Ovary (tissue), 9 donors: ENCODE data around the gene GSG1L. TPM values are rescaled to one million over a fixed set of nuclear protein-coding genes. Genes with fewer than 3 reads are reported as not detected.
"Not testable (repeated sequence)": the region's sequence is repeated elsewhere in the genome, so short reads cannot be mapped to it uniquely, and the experiment has no call there.

ENCODE experiments used
- DNase-seq, 5 donors: peaks; one replicate each; pipeline ENCODE4 v3.0.0-alpha.2; 2019 to 2020
- H3K27ac ChIP-seq, 2 donors: fragments of 200-600 bp; one replicate each; pipeline versions ENCODE4 v1.5.1 to v1.8.0; 2019 to 2022
- H3K27me3 ChIP-seq: fragments of 200-600 bp; one replicate; pipeline ENCODE4 v1.8.0; 2022
- H3K36me3 ChIP-seq: fragments of 200-600 bp; sonication (generic); one replicate; pipeline ENCODE4 v1.5.1; 2019
- H3K4me1 ChIP-seq: one replicate; pipeline ENCODE4 v1.8.1; 2013; ENCODE audit warnings: mild to moderate bottlenecking, moderate library complexity; ENCODE audit not compliant: insufficient read depth
- H3K4me3 ChIP-seq: fragments of 200-600 bp; sonication (generic); one replicate; pipeline ENCODE4 v1.5.1; 2017
- H3K9me3 ChIP-seq, 2 donors: fragments of 200-600 bp in 1 of 2; sonication (generic) in 1 of 2; one replicate each; pipeline versions ENCODE4 v1.5.1 to v1.8.1; 2013 to 2019; ENCODE audit warnings: mild to moderate bottlenecking in 1 of 2, moderate library complexity in 1 of 2
- CTCF ChIP-seq, 3 donors: fragments of 450-650 bp in 2 of 3; fragments of 200-600 bp in 1 of 3; IDR thresholded peaks; one replicate each; pipeline versions ENCODE4 v1.5.1 to v1.8.0; 2016 to 2022; ENCODE audit warnings: antibody characterized with exemption in 3 of 3, mild to moderate bottlenecking in 1 of 3
- EP300 ChIP-seq: sonication (generic); formaldehyde crosslinking; IDR thresholded peaks from one replicate; pipeline ENCODE4 v1.6.1; 2017; ENCODE audit warnings: antibody characterized with exemption
- POLR2A ChIP-seq: fragments of 450-650 bp; IDR thresholded peaks from one replicate; pipeline ENCODE4 v1.6.1; 2017; ENCODE audit warnings: antibody characterized with exemption, mild to moderate bottlenecking, moderate library complexity
- WGBS, 3 donors: extraction: QIAGEN DNeasy Blood & Tissue Kit in 1 of 3; methylation state at CpG; one replicate each; pipeline versions ENCODE4 v1.1.5 to v1.1.7; 2013 to 2017; 5-methylcytosine and 5-hydroxymethylcytosine counted together
- intact Hi-C, 4 donors: fragments of 100-400 bp; cut with DNase I; formaldehyde crosslinking; loops; one replicate each; pipeline versions ENCODE4 v1.11.0 to v1.15.1; 2022 to 2023
- polyA plus RNA-seq, 2 donors: library from polyadenylated mRNA; stranded (reverse); fragments of 200-250 nt in 1 of 2; fragments of 350-450 nt in 1 of 2; fragmentation: Illumina TruSeq in 1 of 2; extraction: RNeasy Lipid Tissue Mini Kit (QIAGEN cat#74804) in 1 of 2; gene quantifications; one replicate each; pipeline ENCODE4 v1.2.3, GENCODE V29; 2013 to 2014
- total RNA-seq, 7 donors: library from RNA; depleted of rRNA in 2 of 7; stranded (reverse); fragments of >200 nt in 2 of 7; fragmentation: NEBNext Ultra II Directional in 3 of 7; extraction: Animal tissue kit (Norgen Biotek cat#: 25700) in 3 of 7; gene quantifications; one replicate each; pipeline versions ENCODE4 v1.1.0 to v1.2.4, GENCODE V29; 2016 to 2023
- donor health status: DM: no; HTN: no; CAD: no; lungs with moderate emphysema.
- donor health status: DM: no; HTN: no; CAD: no.
- donor health status: Bipolar disorder and iron deficiency.
- donor health status: DM: yes; HTN: yes; CAD: no.
- donor health status: DM: no; HTN: no; CAD: no.
- donor health status: DM: yes; HTN: yes; CAD: no.

Gene GSG1L
- total and polyA plus RNA-seq, 9 donors, result 0.30 to 1.1 (median 0.46) TPM; not detected in 4

GRCh38 chr16:27748868-27749546 is 314.5 kb downstream of the GSG1L start:
- TF ChIP-seq CTCF (IDR thresholded peaks at IDR 0.05) (no peak), POLR2A (no peak), EP300 (no peak)
- intact Hi-C loops, result no loop called here
- DNase-seq, result peak in 3 of 5 donors; percentile 38 to 49 (median 40)
- 45 to 55% (median 51%) methylated on average over 12 of the region's 12 CpGs for WGBS, 3 donors
- Histone ChIP-seq H3K36me3 (no peaks in the 10 kb centered on the region), H3K27me3 (no peaks in the 10 kb centered on the region), H3K4me1 (no peaks in the 10 kb centered on the region), H3K27ac (no peak overlapping the region), H3K4me3 (no peak overlapping the region), H3K9me3 (no peaks in the 10 kb centered on the region)

- Histone ChIP-seq H3K27ac (no peak overlapping the region), H3K27me3 (no peaks in the 10 kb centered on the region), H3K4me1 (no peaks in the 10 kb centered on the region), H3K4me3 (no peak overlapping the region), H3K9me3 (no peaks in the 10 kb centered on the region), H3K36me3 (no peaks in the 10 kb centered on the region)
- WGBS, 3 donors, result 90 to 95% (median 92%) methylated on average over 14 of the region's 14 CpGs
- intact Hi-C loops, result no loop called here
- TF ChIP-seq POLR2A, result no peak
- TF ChIP-seq CTCF (IDR thresholded peaks at IDR 0.05), result no peak
- TF ChIP-seq EP300, result no peak
- no peak for DNase-seq
Measured at GRCh38 chr16:27747946-27748345, 315.6 kb downstream of the GSG1L start.

- Histone ChIP-seq H3K4me1 (no peaks in the 10 kb centered on the region), H3K27me3 (no peaks in the 10 kb centered on the region), H3K4me3 (no peak overlapping the region), H3K36me3 (no peaks in the 10 kb centered on the region), H3K9me3 (no peaks in the 10 kb centered on the region), H3K27ac (no peak overlapping the region)
- TF ChIP-seq EP300, result no peak
- TF ChIP-seq POLR2A, result no peak
- no peak for TF ChIP-seq CTCF (IDR thresholded peaks at IDR 0.05)
- no peak for DNase-seq
- intact Hi-C loops, result no loop called here
- WGBS, 3 donors, result 92 to 95% (median 93%) methylated on average over 18 of the region's 18 CpGs
Measured at GRCh38 chr16:27746076-27746855, 317.2 kb downstream of the GSG1L start.

- no peaks in the 10 kb centered on the region for H3K36me3 ChIP-seq
- H3K27ac ChIP-seq, result no peak overlapping the region
- no peaks in the 10 kb centered on the region for H3K27me3 ChIP-seq
- 96 to 98% (median 96%) methylated on average over 3 of the region's 3 CpGs for WGBS, 3 donors
- H3K4me1 ChIP-seq, result no peaks in the 10 kb centered on the region
- TF ChIP-seq EP300, result no peak
- no peak for TF ChIP-seq POLR2A
- intact Hi-C loops, result no loop called here
- H3K9me3 ChIP-seq, result no peaks in the 10 kb centered on the region
- DNase-seq, result no peak
- H3K4me3 ChIP-seq, result no peak overlapping the region
Measured at GRCh38 chr16:27745348-27745747, 318.2 kb downstream of the GSG1L start.

- intact Hi-C loops, result no loop called here
- 90 to 95% (median 90%) methylated on average over 5 of the region's 5 CpGs for WGBS, 3 donors
- Histone ChIP-seq H3K4me1 (no peaks in the 10 kb centered on the region), H3K36me3 (no peaks in the 10 kb centered on the region), H3K9me3 (no peaks in the 10 kb centered on the region), H3K27ac (no peak overlapping the region), H3K27me3 (no peaks in the 10 kb centered on the region), H3K4me3 (no peak overlapping the region)
- DNase-seq, result no peak
- TF ChIP-seq POLR2A (no peak), CTCF (IDR thresholded peaks at IDR 0.05) (no peak), EP300 (no peak)
Measured at GRCh38 chr16:27743963-27744362, 319.6 kb downstream of the GSG1L start.

GRCh38 chr16:27743001-27743400 is 320.5 kb downstream of the GSG1L start:
- WGBS, 3 donors, result 97 to 100% (median 97%) methylated on average over 3 of the region's 3 CpGs
- H3K27ac ChIP-seq, H3K4me1 ChIP-seq, H3K27me3 ChIP-seq, intact Hi-C loops, DNase-seq, H3K4me3 ChIP-seq, H3K36me3 ChIP-seq, H3K9me3 ChIP-seq: not testable (repeated sequence)
